PC-9 (cell line): ENCODE measurements around the gene C1QTNF9. TPM values are rescaled to one million over a fixed set of nuclear protein-coding genes. Genes with fewer than 3 reads are reported as not detected.
"Not testable (repeated sequence)": the region's sequence is repeated elsewhere in the genome, so short reads cannot be mapped to it uniquely, and the experiment has no call there.

Experiments used
- BruUV-seq: library from RNA; stranded (reverse); fragments of 400-500 nt; replicated peaks from 2 replicates; lab custom pipeline; 2021; lab: Mats Ljungman, UMichigan
- CTCF ChIA-PET: fragments of 300-600 bp; sonication (Branson Sonifier 250); formaldehyde crosslinking; loops from one replicate; lab custom pipeline; 2022; ENCODE audit warnings: antibody characterized with exemption; lab: Charles Lee
- POLR2A ChIA-PET: fragments of 300-600 bp; sonication (Branson Sonifier 250); formaldehyde crosslinking; loops from one replicate; lab custom pipeline; 2022; ENCODE audit warnings: antibody characterized with exemption; ENCODE audit not compliant: unreplicated experiment; lab: Charles Lee
- DNase-seq, 2 experiments: peaks; one replicate each; pipeline versions ENCODE4 v3.0.0 to v3.0.0-alpha.2; 2015 to 2022; ENCODE audit warnings: mixed read lengths in 1 of 2
- H2AFZ ChIP-seq: fragments of 200-600 bp; sonication (generic); 2 replicates; pipeline ENCODE4 v1.8.1; 2017; ENCODE audit warnings: antibody characterized with exemption
- H3F3A ChIP-seq: fragments of 200-600 bp; sonication (generic); 2 replicates; pipeline ENCODE4 v1.8.1; 2017; ENCODE audit warnings: antibody characterized with exemption, mild to moderate bottlenecking, low read depth; ENCODE audit not compliant: insufficient read depth
- H3K27ac ChIP-seq: fragments of 200-600 bp; sonication (generic); 2 replicates; pipeline ENCODE4 v1.6.1; 2016; ENCODE audit warnings: mixed run types
- H3K27me3 ChIP-seq: fragments of 200-600 bp; sonication (generic); 2 replicates; pipeline ENCODE4 v1.6.1; 2016; ENCODE audit warnings: low read depth, mixed run types; ENCODE audit not compliant: insufficient read depth
- H3K36me3 ChIP-seq: fragments of 200-600 bp; sonication (generic); 2 replicates; pipeline ENCODE4 v1.6.1; 2016; ENCODE audit warnings: low read depth, mixed run types
- H3K4me1 ChIP-seq: fragments of 200-600 bp; sonication (generic); replicated peaks from 2 replicates; pipeline ENCODE4 v1.6.1; 2016; ENCODE audit warnings: mixed run types; ENCODE audit not compliant: insufficient read depth
- H3K4me2 ChIP-seq: fragments of 200-600 bp; sonication (generic); 2 replicates; pipeline ENCODE4 v1.6.1; 2017; ENCODE audit warnings: mixed run types
- H3K4me3 ChIP-seq: fragments of 200-600 bp; sonication (generic); 2 replicates; pipeline ENCODE4 v1.6.1; 2016; ENCODE audit warnings: mixed run types
- H3K79me2 ChIP-seq: fragments of 200-600 bp; sonication (generic); 2 replicates; pipeline ENCODE4 v1.6.1; 2017; ENCODE audit warnings: low read depth, mixed run types
- H3K9me2 ChIP-seq: fragments of 200-600 bp; sonication (generic); 2 replicates; pipeline ENCODE4 v1.8.1; 2017; ENCODE audit warnings: mild to moderate bottlenecking; ENCODE audit not compliant: insufficient read depth
- H3K9me3 ChIP-seq: fragments of 200-600 bp; sonication (generic); 2 replicates; pipeline ENCODE4 v1.8.1; 2016; ENCODE audit warnings: low read depth; ENCODE audit not compliant: insufficient read depth
- H4K20me1 ChIP-seq: fragments of 200-600 bp; sonication (generic); 2 replicates; pipeline ENCODE4 v1.8.1; 2017; ENCODE audit not compliant: insufficient read depth
- CTCF ChIP-seq: fragments of 200-600 bp; sonication (generic); conservative IDR thresholded peaks from 2 replicates; pipeline ENCODE4 v1.6.1; 2017; ENCODE audit warnings: mixed run types, antibody characterized with exemption, mild to moderate bottlenecking, moderate library complexity
- EZH2 ChIP-seq: fragments of 200-600 bp; sonication (generic); IDR thresholded peaks from 2 replicates; pipeline ENCODE4 v1.8.0; 2017; ENCODE audit warnings: antibody characterized with exemption, low read depth
- intact Hi-C: fragments of 100-400 bp; cut with micrococcal nuclease; formaldehyde crosslinking; loops from one replicate; pipeline ENCODE4 v1.10.0; 2022; ENCODE audit not compliant: unreplicated experiment
- total RNA-seq: library from RNA; stranded (reverse); gene quantifications from 2 replicates; pipeline ENCODE4 v1.2.3, GENCODE V29; 2021

C1QTNF9 gene
- total RNA-seq, 1 experiment from 2014 or later, result not detected

DNA sequence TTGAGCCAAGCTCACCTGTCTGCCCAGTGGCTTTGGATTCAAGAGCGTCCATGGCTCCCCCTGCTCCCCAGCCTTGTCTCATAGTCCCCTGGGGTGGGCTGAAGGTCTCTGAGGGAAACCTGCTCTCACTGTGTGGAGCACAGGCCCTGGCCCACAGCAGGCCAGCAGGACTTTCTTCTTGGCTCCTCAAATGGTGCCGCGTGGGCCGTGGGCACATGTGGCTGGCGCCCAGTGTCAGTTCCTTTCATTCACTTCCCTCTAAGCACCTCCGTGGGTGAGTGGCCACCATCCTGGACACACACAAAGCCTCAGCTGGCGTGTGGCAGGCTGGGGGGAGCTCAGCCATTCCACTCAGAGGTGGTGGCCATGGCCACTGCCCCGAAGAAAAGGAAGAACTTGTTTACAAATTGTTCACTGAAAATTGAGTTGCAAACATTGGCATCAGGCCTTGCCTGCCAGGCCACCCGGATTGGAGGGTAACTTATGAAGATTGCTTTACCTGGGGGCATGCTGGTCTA is 53.1 kb downstream of the C1QTNF9 start:
- H4K20me1 ChIP-seq, result no peaks in the 10 kb centered on the region
- no peaks in the 10 kb centered on the region for H3K27me3 ChIP-seq
- TF ChIP-seq CTCF, result no peak
- TF ChIP-seq EZH2, result no peak
- no peaks in the 10 kb centered on the region for H3K36me3 ChIP-seq
- no peaks in the 10 kb centered on the region for H3F3A ChIP-seq
- H3K9me3 ChIP-seq, result no peaks in the 10 kb centered on the region
- H3K9me2 ChIP-seq, result no peaks in the 10 kb centered on the region
- no peak overlapping the region for H3K27ac ChIP-seq
- no peak for DNase-seq
- BruUV-seq, result no TSS peak
- no peak overlapping the region for H2AFZ ChIP-seq
- H3K4me2 ChIP-seq, result no peak overlapping the region
- ChIA-PET CTCF (no interaction called here), POLR2A (no interaction called here)
- intact Hi-C loops, result no loop called here
- H3K4me1 ChIP-seq, result no peaks in the 10 kb centered on the region
- H3K4me3 ChIP-seq, result no peak overlapping the region
- H3K79me2 ChIP-seq, result no peaks in the 10 kb centered on the region

DNA sequence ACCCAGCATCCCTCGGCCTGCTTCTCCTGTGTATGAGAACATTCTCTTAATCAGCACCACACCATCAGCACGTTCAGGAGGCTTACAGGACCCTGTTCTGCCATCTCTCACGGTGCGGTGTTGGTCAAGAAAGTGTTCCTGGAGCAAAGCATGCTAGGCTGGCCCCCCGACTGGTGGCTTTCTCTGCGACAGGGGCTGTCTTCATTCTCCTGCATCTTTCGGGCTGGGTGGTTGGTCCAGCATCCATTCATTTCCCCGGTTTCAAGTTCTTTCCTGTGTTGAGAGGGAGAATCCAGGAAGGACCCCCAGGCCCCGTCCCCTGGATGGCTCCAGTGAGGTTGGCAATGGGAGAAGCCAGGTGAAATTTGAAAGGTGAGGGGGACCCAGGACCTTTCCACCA is 55.8 kb downstream of the C1QTNF9 start:
- H4K20me1 ChIP-seq, result no peaks in the 10 kb centered on the region
- no peaks in the 10 kb centered on the region for H3K27me3 ChIP-seq
- CTCF ChIA-PET, result no interaction called here
- H2AFZ ChIP-seq, result no peak overlapping the region
- no peak for DNase-seq
- no peak overlapping the region for H3K4me3 ChIP-seq
- H3K9me3 ChIP-seq, result no peaks in the 10 kb centered on the region
- no TSS peak for BruUV-seq
- H3F3A ChIP-seq, result no peaks in the 10 kb centered on the region
- no peaks in the 10 kb centered on the region for H3K9me2 ChIP-seq
- H3K4me1 ChIP-seq, result no peaks in the 10 kb centered on the region
- H3K79me2 ChIP-seq, result no peaks in the 10 kb centered on the region
- intact Hi-C loops, result no loop called here
- H3K27ac ChIP-seq, result no peak overlapping the region
- POLR2A ChIA-PET, result no interaction called here
- H3K4me2 ChIP-seq, result no peak overlapping the region
- TF ChIP-seq EZH2, result no peak
- TF ChIP-seq CTCF, result no peak
- H3K36me3 ChIP-seq, result no peaks in the 10 kb centered on the region

DNA sequence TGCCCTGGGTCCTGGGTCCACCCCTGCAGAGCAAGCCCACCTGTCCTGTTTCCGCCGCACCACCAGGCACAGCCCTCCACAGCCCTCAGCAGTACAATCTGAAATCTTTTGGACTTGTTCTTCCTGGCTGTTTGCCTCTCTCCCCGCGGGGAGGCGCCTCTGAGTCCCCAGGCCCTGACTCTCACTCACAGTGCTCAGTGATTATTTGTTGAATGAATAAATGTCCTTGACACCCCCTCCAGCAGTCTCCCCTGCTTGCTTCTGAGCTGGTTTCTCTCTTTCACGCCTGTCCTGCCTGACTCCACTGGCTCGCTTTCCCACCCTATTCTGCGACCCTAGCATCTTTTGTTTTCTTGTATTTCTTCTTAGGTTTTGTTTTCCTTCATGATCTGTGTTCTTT is 56.9 kb downstream of the C1QTNF9 start:
- BruUV-seq, H3K9me2 ChIP-seq, H3K9me3 ChIP-seq, H3K27me3 ChIP-seq, DNase-seq, H3K79me2 ChIP-seq, H2AFZ ChIP-seq, H3F3A ChIP-seq, H3K4me2 ChIP-seq, H3K4me1 ChIP-seq, intact Hi-C loops, POLR2A ChIA-PET, H3K4me3 ChIP-seq, H4K20me1 ChIP-seq, H3K36me3 ChIP-seq, CTCF ChIA-PET, H3K27ac ChIP-seq: not testable (repeated sequence)

DNA sequence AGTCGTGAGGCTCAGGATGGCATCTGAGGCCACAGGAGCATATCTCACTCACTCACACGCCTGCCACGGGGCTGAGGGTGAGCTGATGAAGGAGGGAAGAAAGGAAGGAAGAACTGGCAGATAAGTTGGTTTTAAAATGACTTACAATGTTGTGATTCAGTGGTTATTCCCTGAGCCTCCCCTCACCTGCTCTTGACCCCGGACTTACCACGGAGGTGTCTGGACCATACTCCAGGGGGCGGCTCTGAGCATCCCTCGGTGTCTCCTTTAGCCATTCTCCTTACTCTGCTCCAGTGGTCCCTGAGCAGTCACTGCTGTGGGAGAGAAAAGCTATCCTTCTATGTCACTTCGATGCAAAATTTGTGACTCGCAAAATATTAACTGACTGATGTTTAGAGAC is 61.9 kb downstream of the C1QTNF9 start:
- H4K20me1 ChIP-seq, POLR2A ChIA-PET, H3K4me1 ChIP-seq, H3K9me3 ChIP-seq, H3K79me2 ChIP-seq, H3K36me3 ChIP-seq, intact Hi-C loops, H2AFZ ChIP-seq, H3F3A ChIP-seq, H3K27me3 ChIP-seq, BruUV-seq, H3K9me2 ChIP-seq, H3K4me3 ChIP-seq, DNase-seq, H3K27ac ChIP-seq, CTCF ChIA-PET, H3K4me2 ChIP-seq: not testable (repeated sequence)

Other genes with a start within 250 kb of the C1QTNF9 start
- 28.7 and 33.0 TPM in 2 replicates for gene SPATA13, start 148.9 kb upstream of the C1QTNF9 start, total RNA-seq
- 54.8 and 80.6 TPM in 2 replicates for gene PARP4, start 203.2 kb downstream of the C1QTNF9 start, total RNA-seq